HG02642 (cell line): ENCODE measurements around the gene MASP2.
"Not testable (repeated sequence)": the region's sequence is repeated elsewhere in the genome, so short reads cannot be mapped to it uniquely, and the experiment has no call there.

Experiments used
- ATAC-seq: cut with Tn5 transposase; IDR thresholded peaks from one replicate; pipeline ENCODE4 v1.9.1; 2021; ENCODE audit warnings: mild to moderate bottlenecking; ENCODE audit not compliant: unreplicated experiment, poor library complexity

Gene MASP2

DNA sequence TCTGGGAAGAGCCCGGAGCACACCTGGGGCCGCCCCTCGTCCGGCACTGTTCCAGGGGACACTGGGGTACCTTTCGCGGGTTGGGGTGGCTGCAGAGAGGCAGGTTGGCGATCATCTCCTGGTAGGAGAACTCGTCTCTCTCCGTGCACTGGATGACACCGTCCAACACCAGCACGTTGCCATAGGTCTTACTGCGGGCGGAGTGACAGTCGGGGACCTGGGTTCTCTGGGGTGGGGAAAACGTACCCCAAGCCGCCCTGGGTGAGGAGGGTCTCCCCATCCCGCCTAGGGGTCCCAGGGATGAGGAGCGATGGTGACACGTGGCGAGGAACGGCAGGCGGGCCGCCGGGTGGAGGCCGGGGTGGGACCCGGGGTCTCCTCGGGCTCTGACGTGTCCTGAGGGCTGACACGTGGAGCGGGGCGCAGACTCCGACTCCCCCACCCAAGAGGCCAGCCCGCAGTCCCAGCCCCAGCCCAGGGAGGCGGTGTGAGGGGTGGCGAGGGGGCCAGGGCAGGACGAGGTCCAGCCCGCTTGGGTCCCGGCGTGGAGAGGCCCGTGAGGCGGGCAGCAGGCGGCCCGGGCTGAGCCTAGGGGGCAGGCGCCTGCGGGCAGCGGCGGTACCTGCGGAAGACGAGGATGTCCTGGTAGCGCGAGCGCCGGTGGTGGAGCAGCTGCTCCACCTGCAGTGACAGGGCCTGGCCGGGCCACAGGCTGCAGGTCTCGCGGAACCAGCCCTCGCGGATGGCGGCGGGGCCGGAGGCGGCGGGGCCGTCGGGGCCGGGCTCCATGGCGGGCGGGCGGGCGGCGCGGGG, 12.3 kb upstream of the MASP2 start:
- ATAC-seq, result peak; percentile 20

DNA sequence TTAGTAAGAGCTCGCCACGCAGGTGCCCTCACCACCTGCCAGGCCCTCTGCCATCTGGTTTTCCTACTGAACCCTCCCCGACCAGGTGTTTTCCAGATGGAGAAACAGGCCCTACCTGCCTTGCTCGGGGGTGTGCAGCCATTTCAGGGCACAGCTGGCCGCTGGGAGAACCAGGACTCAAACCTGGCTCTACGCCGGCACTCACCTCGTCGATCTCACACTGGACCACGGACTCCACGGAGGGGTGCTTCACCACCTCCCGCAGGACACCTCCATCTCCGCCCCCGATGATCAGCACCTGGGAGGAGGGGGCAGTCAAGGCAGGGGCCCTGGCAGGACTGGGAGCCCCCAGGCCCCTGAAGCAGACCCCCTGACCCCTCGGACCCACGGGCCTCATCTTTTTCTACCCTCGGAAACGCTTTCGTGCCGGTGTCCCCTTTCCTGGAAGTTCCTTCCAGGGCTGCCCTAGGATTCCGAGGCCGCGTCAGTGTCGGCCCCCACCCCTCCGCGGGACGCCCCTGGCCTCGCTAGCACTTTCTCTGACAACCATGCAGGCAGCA, 11.6 kb upstream of the MASP2 start:
- no peak for ATAC-seq

DNA sequence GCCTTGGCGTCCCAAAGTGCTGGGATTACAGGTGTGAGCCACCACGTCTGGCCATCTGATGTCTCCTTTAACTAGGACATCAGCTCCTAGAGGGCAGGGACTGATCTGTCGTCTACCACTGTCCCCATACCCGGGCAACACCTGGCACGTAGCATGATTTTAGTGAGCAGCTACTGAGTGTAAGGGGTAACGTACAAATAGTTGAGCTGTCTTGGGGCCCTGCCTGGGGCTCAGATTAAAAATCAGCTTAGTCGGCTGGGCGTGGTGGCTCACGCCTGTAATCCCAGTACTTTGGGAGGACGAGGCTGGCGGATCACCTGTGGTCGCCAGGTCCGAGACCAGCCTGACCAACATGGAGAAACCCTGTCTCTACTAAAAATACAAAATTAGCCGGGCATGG, 11.0 kb upstream of the MASP2 start:
- ATAC-seq, result no peak

DNA sequence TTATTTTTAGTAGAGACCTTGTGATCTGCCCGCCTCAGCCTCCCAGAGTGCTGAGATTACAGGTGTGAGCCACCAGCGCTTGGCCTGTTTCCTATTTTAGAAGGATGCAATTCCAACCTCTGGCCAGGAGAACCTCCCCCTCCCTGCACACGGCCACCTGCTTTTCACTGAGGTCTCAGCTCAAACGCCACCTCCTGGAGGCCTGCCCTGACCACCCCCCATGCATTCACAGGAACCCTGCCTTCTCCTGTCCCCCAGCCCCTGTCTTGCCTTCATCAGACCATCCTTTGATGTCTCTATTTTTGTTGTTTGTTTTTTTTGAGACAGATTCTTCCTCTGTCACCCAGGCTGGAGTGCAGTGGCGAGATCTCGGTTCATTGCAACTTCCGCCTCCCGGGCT, 10.4 kb upstream of the MASP2 start:
- no peak for ATAC-seq

DNA sequence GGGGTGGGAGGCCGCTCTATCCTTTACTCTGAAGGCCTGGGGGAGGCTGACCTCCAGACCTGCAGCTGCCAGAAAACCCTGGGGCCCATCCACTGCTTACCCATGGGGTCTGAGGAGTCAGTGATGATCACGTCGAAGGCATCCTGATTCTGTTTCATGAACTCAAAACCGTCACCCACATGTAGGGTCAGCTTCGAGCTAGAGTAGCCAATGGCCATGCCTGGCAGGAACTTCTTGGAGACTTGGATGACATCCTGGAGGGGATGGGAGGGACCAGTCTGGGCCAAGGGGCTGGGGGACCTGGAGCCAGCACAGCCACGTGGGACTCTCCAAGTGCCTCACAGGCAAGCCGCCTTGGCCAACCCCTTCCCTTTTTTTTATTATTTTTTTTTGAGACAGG, 9.5 kb upstream of the MASP2 start:
- no peak for ATAC-seq

DNA sequence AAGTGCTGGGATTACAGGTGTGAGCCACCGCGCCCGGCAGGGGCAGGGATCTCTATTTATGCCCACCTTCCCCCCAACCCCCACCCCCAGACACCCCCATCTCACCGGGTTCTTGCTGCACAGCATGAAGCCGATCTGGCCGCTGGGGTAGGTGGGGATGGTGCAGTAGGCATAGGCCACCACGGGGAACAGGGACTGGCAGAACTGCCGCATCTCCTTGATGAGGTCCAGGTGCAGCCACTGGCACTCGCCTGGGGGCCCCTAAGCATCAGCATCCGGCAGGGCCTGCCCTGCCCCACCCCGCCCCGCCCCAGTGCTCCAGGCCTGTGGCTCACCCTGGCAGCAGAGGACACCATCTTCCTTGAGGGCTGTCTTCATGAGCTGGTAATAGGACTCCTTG, 8.6 kb upstream of the MASP2 start:
- ATAC-seq, result no peak

DNA sequence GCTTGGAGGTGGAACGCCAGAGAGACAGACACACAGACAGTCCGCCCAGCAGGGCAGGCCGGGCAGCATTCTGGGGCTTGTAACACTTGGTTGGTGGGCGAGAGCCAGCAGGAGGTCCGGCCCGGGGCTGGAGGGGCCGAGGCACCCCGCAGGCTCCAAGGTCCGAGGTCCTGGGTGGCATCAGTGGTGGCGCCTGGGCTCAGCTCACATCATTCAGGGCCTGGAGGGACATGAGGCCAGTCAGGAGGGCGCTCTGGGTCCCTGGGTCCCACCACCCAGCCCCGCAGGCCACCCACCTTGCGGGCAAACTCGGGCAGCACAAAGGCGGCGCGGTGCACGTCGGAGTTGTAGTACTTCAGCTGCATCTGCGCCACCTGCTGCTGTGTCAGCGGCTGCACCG, 7.6 kb upstream of the MASP2 start:
- ATAC-seq, result no peak

DNA sequence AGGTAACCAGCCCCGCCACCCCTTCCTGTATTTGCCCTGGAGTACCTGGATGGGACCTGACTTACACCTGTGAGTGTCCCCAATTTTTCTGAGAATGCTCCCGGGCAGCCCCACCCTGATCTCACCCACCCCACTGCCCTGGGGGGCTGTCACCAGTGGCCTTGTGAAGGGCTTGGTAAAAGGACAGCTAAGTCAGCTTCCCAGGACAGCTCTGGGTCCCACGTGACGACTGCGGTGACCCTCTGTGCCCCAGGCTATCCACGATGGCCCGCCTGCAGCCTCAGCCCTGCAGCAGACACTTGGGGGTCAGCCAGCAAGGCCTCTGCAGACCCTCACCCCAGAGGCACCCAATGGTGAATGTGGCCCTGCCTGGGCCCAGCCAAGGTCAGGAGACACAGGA, 7.1 kb upstream of the MASP2 start:
- ATAC-seq, result no peak

DNA sequence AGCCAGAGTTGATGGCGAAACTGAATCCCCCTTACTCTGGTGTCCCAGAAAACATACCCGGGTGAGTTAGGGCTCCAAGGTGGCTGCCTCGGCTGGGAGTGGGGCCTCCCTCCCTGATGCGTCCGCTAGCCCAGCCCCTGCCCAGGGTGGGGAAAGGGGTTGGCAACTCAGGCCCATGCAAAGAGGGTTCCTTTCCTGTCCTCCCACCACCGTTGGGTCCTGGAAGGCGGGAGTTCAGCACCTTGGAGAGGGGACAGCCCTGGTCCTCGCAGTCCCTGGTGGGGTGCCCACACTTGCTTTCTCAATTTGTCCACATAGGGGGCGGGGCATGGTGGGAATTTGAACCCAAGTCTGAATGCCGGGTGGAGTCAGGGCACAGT, 6.7 kb upstream of the MASP2 start:
- ATAC-seq, result no peak

DNA sequence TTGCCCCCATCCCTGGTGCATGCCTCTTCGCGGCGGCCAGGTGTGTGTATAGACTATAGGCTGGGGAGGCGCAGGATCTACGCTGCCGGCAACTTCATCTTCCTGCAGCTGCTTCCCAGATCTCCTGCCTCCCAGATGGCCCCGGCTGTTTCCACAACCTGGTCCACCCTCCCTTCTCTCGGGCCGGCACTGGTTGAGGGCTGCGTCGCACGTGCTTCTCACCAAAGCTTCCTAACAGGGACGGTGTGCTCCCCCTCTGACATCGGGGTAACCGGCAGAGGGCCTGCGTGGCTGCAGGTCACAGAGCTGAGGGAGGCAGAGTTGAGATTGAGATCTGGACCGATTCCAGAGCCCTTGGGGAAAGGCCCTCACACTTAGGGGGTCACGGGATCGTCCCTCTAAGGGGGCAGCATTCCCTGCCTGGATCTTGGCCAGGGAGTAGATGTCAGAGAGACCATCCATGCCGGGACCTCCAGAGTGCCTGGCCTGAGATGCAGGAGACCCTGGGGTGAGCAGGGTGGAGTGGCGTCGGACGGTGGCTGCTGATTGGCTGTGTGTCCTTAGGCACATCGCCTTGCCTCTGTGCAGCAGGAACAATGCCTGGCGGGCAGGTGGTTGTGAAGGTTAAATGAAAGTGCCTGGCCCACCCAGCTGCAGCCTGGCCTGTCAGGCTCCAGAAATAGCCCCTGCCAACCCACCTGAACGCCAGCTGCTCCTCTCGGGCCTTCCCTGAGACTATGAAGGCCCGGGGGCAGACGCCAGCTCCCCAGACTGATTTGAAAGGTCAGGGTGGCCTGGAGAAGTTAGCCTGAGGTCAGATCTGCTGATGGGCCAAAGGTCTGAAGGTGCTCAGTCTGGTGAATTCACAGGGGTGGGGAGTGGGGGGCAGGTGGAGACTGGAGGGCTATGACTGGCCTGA, 6.1 kb upstream of the MASP2 start:
- no peak for ATAC-seq

DNA sequence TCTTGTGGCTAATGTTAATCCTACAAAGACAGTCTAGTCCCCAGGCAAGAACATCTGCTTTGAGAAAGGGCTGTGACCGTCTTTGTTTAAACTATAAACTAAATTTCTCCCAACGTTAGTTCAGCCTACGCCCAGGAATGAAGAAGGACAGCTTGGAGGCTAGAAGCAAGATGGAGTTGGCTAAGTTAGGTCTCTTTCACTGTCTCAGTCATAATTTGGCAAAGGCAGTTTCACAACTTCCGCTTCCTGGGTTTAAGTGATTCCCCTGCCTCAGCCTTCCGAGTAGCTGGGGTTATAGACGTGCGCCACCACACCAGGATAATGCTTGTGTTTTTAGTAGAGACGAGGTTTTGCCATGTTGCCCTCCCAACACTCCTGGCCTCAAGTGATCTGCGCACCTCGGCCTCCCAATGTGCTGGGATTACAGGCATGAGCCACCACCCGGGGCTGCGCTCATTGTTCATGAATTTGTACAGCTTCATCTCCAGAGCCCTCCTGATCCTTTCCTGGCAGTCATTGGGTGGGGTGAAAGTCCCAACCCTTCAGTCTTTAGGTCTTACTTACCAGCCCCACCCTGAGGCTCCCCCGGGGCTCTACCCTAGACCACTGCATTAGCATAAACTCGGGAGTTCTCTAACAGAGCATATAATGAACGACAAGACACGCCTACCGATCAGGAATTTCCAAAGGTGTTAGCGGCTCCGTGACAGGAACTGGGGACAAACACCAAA, 4.9 kb upstream of the MASP2 start:
- ATAC-seq, result no peak

DNA sequence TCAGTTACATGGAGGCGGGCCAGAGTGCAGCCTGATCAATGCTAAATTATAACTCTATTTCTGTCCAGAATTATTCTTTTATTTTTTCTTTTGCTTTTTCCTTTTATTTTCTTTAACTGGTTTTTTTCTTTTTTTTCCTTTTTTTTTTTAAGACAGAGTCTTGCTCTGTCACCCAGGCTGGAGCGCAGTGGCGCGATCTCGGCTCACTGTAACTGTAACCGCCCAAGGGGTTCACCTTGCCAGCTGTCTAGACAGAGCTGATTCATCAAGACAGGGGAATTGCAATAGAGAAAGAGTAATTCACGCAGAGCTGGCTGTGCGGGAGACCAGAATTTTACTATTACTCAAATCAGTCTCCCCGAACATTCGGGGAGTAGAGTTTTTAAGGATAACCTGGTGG, 4.1 kb upstream of the MASP2 start:
- ATAC-seq, result not testable (repeated sequence)

DNA sequence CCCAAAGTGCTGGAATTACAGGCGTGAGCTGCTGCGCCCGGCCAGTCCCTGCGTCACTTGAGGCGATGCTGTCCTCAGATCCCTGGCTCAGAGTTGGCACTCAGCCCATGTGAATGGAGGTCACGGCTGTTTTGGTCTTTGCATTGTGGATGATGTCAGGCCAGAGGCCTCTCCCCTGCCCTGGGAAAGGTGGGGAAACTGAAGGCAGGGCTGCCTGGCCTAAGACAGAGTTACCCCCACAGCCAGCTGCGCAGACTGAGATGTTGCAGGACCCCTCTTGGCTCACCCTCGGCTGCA, 821 bp downstream of the MASP2 start:
- ATAC-seq, result no peak

DNA sequence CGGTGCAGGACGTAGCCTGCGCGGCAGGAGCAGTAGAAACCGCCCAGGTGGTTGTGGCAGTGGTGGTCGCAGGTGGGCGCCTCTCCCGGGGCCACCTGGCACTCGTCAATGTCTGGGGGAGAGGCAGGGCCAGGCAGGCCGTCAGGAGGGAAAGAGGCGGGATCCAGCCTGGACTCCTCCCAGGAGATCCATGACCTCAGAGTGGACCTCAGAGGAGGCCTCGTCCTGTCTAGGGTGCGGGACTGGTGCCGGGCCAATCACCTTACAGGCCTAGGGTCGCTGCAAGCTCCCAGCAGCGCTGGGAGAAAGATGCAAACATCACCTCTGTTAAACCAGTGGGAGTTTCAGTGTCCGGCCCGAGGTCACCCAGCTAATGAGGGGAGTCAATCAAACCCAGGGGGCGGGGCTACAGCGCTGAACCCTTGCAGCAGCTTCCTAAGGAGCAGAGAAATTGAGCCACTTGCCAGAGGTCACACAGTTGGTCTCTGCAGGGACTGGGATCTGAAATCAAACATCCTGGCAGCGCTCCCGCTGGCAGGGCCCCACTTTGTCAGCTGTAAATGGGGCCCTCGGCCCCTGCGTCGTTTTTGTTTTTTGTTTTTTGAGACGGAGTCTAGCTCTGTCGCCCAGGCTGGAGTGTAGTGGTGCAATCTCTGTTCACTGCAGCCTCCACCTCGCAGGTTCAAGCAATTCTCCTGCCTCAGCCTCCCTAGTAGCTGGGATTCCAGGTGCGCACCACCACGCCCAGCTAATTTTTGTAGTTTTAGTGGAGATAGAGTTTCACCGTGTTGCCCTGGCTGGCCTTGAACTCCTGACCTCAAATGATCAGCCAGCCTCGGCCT, 1.4 kb downstream of the MASP2 start:
- no peak for ATAC-seq

DNA sequence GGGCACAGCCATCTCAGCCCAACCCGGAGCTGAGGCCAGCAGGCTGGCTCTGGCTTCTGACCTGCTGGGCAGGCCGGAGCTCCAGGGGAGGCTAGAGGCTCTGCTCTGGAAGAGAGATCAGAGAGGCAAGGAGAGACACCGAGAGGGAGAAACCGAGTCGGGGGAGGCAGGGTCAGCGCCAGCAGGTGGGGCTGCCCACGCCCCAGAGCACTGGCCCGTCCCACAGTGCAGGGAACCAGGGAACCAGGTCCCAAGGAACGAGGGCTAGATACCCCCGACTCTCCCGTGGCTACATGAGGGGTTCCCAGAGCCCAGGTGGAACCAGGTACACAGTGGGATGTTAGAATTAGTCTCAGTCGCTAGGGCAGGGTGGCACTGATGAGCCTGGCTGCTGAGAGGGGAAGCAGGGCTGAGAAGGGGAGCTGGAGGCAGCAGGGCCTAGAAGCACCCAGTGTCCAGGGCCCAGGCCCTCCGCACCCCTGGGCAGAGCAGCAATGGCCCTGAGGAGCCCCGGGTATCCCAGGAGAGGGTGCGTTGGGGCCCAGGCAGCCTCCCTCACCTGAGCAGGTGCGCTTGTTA, 2.1 kb downstream of the MASP2 start:
- no peak for ATAC-seq

DNA sequence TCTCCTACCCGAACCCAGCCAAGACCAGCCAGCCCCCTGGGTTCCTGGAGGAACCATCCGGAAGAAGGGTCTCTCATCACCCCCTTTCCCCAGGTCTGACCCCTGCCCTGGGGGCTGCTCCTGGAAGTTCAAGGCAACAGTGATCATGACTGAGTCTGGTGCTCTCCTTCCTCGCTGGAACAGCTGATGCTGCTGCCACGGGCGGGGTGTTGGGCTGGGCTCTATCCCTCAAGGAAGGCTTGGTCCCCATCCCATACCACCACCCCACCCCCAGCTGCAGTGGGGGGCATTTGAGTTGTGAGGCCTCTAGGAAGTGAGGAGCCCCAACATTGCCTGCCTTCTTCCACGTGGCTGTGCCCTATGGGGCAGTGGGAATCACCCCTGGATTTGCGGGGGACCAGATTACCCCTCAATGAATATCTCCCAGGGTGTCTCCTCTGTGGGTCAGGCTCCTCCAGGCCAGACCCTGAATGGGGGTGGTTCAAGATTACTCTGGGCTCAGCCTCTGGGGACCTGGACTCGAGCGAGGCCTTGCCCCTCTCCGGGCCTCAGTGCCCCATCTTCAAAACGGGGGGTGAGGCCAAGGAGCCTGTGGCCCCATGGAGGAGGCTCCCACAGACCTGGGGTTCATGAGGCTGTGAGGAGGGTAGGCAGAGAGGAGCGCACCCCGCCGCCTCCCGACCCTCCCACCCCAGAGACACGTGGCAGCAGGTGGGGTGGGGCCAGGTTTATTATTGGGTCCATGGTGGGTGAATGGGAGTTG, 2.8 kb downstream of the MASP2 start:
- no peak for ATAC-seq

DNA sequence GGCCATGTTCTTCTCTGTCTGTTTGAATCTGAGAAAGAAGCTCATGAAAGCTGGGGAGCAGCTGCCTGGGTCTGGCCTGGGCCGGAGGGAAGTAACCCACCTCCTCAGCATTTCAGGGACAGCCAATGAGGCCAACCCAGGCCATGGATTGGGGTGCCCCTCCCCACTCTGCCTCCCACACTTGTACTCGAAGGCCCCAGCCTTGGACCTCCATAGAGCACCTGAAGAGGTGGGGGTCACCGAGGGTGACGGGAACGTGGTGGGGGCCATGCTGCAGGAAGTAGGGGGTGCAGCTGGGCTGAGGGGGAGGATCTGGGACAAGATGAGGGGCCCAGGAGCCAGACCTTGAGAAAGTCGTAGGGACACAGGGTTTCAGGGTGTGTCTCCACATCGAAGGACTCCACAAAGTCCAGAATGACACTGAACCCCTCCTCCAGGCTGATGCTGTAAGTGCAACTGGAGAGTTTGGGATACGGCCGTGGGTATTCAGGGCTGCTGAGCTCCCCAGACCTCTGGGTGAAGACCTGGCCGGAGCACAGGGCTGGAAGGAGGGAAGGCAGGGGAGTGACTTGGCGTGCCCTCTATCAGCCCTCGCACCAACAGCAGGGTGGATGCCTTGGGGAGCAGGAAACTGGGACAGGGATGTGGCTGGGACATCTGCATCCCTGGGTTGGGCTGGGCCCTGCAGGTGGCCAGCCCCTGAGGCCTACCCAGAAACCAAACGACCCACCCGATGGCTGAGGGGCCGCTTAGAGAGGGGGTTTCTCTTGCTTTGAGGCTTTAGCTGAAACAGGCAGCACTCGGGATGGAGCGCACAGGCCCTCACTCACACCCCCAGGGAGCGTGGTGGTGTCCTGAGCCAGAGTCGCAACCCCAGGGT, 3.8 kb downstream of the MASP2 start:
- ATAC-seq, result no peak

DNA sequence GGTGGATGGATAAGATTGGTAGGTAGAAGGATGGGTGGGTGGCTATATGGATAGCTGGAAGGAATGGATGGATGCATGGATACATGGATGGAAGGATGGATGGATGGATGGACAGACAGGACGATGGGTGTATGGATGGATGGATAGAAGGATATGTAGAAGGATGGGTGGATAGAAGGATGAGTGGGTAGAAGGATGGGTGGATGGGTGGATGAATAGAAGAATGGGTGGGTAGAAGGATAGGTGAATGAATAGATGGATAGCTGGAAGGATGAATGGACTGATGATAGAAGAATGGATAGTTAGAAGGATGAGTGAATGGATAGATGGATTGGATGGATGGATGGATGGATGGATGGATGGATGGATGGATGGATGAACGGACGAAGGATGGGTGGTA, 5.0 kb downstream of the MASP2 start:
- no peak for ATAC-seq
